GM13977 (cell line): ENCODE results near the gene ANTXR2.

Experiments
- DNase-seq: peaks from one replicate; pipeline ENCODE4 v3.0.0; 2012; ENCODE audit warnings: low spot score
- CTCF ChIP-seq: IDR thresholded peaks from 2 replicates; pipeline ENCODE4 v1.5.1; 2012; ENCODE audit warnings: mild to moderate bottlenecking, control low read depth; ENCODE audit not compliant: insufficient read depth; ENCODE audit errors: extremely low read depth, missing control alignments
- in situ Hi-C: fragments of 300-500 bp; cut with MboI; formaldehyde crosslinking; loops from one replicate; pipeline ENCODE4 v1.12.0; 2022; ENCODE audit warnings: low sequenced_read_pairs, low pct_unique_long_range_greater_than_20kb, mixed read lengths, inconsistent platforms; ENCODE audit not compliant: unreplicated experiment

Gene ANTXR2

GRCh38 chr4:79987401-79987800 lies 85.6 kb downstream of the ANTXR2 start:
- no peak for TF ChIP-seq CTCF
- in situ Hi-C loops: no loop called here
- DNase-seq: no peak

GRCh38 chr4:79983431-79983830 lies 89.6 kb downstream of the ANTXR2 start:
- no peak for TF ChIP-seq CTCF
- no peak for DNase-seq
- in situ Hi-C loops: no loop called here

- in situ Hi-C loops: no loop called here
- no peak for DNase-seq
- TF ChIP-seq CTCF: no peak
Measured at GRCh38 chr4:79982601-79983322, 90.3 kb downstream of the ANTXR2 start.

- DNase-seq: no peak
- TF ChIP-seq CTCF: no peak
- in situ Hi-C loops: no loop called here
Measured at GRCh38 chr4:79980448-79980847, 92.6 kb downstream of the ANTXR2 start.

GRCh38 chr4:79979785-79980437 lies 93.1 kb downstream of the ANTXR2 start:
- in situ Hi-C loops: no loop called here
- no peak for DNase-seq
- no peak for TF ChIP-seq CTCF

- no peak for TF ChIP-seq CTCF
- in situ Hi-C loops: no loop called here
- no peak for DNase-seq
Measured at GRCh38 chr4:79977131-79977840, 95.7 kb downstream of the ANTXR2 start.
